ENCODE measurements around the gene ELMO3. TPM values are rescaled to one million over a fixed set of nuclear protein-coding genes. Genes with fewer than 3 reads are reported as not detected.

Gene ELMO3
- polyA plus RNA-seq, 1 donor from 2014 or later = 2.2 TPM

GRCh38 chr16:67248401-67249177 lies 49.7 kb downstream of the ELMO3 start, which contains the start of gene SLC9A5:
SLC9A5 (plus strand) TSS chr16:67248979; CDS start chr16:67249015, 36 bp downstream.
- Histone ChIP-seq H3K4me3 (ENCODE audit: low read length) (peak within 1 kb of the TSS; percentile 70), H4K20me1 (ENCODE audit: insufficient read depth) (no peaks in the 10 kb centered on the region), H3F3A (ENCODE audit: insufficient read depth, low read length, poor library complexity, severe bottlenecking) (no peaks in the 10 kb centered on the region), H2AFZ (ENCODE audit: low read depth, low read length) (peak within 1 kb of the TSS; percentile 45), H3K9ac (ENCODE audit: low read length) (peak within 1 kb of the TSS; percentile 59), H3K36me3 (ENCODE audit: insufficient read depth, low read length) (no peaks in the 10 kb centered on the region), H3K9me3 (ENCODE audit: low read length) (no peaks in the 10 kb centered on the region), H3K27me3 (ENCODE audit: insufficient read depth, low read depth, low read length) (peaks cover 49% of the 10 kb centered on the region), H3K4me2 (ENCODE audit: low read length) (peak within 1 kb of the TSS; percentile 73), H3K9me2 (ENCODE audit: insufficient read depth, low read length) (no peaks in the 10 kb centered on the region), H3K27ac (ENCODE audit: low read length) (no peak within 1 kb of the TSS), H3K79me2 (replicated peaks; ENCODE audit: insufficient read depth, low read length) (no peaks in the 10 kb centered on the region)
- TF ChIP-seq TAF1 (IDR thresholded peaks at IDR 0.05; ENCODE audit: low read depth) (no peak), CTCF (IDR thresholded peaks at IDR 0.05; ENCODE audit: poor library complexity, severe bottlenecking) (peak; percentile 53), POLR2AphosphoS5 (IDR thresholded peaks at IDR 0.05) (no peak), REST (IDR thresholded peaks at IDR 0.05; ENCODE audit: borderline replicate concordance) (no peak), MXI1 (conservative IDR thresholded peaks at IDR 0.05; ENCODE audit: poor library complexity, severe bottlenecking) (peak; percentile 17), EZH2 (IDR thresholded peaks at IDR 0.05; ENCODE audit: borderline replicate concordance, insufficient read depth, low read length, poor library complexity, severe bottlenecking) (no peak), RAD21 (conservative IDR thresholded peaks at IDR 0.05) (no peak), SMC3 (conservative IDR thresholded peaks at IDR 0.05; ENCODE audit: poor library complexity) (peak; percentile 16), EP300 (conservative IDR thresholded peaks at IDR 0.05; ENCODE audit: poor library complexity, severe bottlenecking) (no peak)

GRCh38 chr16:67249178-67250044 lies 50.5 kb downstream of the ELMO3 start:
- Histone ChIP-seq H3K4me3 (ENCODE audit: low read length) (peak overlapping the region; percentile 70), H3K4me2 (ENCODE audit: low read length) (peak overlapping the region; percentile 59), H3K36me3 (ENCODE audit: insufficient read depth, low read length) (no peaks in the 10 kb centered on the region), H3K9me3 (ENCODE audit: low read length) (no peaks in the 10 kb centered on the region), H2AFZ (ENCODE audit: low read depth, low read length) (no peak overlapping the region), H4K20me1 (ENCODE audit: insufficient read depth) (no peaks in the 10 kb centered on the region), H3K27me3 (ENCODE audit: insufficient read depth, low read depth, low read length) (peaks cover 49% of the 10 kb centered on the region), H3K27ac (ENCODE audit: low read length) (no peak overlapping the region), H3F3A (ENCODE audit: insufficient read depth, low read length, poor library complexity, severe bottlenecking) (no peaks in the 10 kb centered on the region), H3K79me2 (replicated peaks; ENCODE audit: insufficient read depth, low read length) (no peaks in the 10 kb centered on the region), H3K9ac (ENCODE audit: low read length) (peak overlapping the region; percentile 59), H3K9me2 (ENCODE audit: insufficient read depth, low read length) (no peaks in the 10 kb centered on the region)
- TF ChIP-seq MXI1 (conservative IDR thresholded peaks at IDR 0.05; ENCODE audit: poor library complexity, severe bottlenecking) (no peak), TAF1 (IDR thresholded peaks at IDR 0.05; ENCODE audit: low read depth) (no peak), RAD21 (conservative IDR thresholded peaks at IDR 0.05) (no peak), EP300 (conservative IDR thresholded peaks at IDR 0.05; ENCODE audit: poor library complexity, severe bottlenecking) (no peak), SMC3 (conservative IDR thresholded peaks at IDR 0.05; ENCODE audit: poor library complexity) (no peak)

All from neural cell (in vitro differentiated cells).